SK-N-SH treated with all-trans-retinoic acid at 6 μM for 48 hours (cell line): ENCODE data around the gene COL21A1.

Experiments used
- ATAC-seq: fragments of 200-7000 bp; cut with Tn5 transposase; 3 replicates; pipeline ENCODE4 v1.9.1; 2020; ENCODE audit warnings: mild to moderate bottlenecking, moderate library complexity
- BACH2 ChIP-seq: fragments of 250-450 bp; sonication (Bioruptor Pico); IDR thresholded peaks from 2 replicates; pipeline ENCODE4 v1.9.0; 2021; ENCODE audit warnings: mild to moderate bottlenecking, borderline replicate concordance
- CREB5 ChIP-seq: fragments of 250-450 bp; sonication (Bioruptor Pico); IDR thresholded peaks from 2 replicates; pipeline ENCODE4 v1.5.1; 2020; ENCODE audit warnings: low read depth, mild to moderate bottlenecking, moderate library complexity
- CSDC2 ChIP-seq: fragments of 250-450 bp; sonication (Bioruptor Pico); IDR thresholded peaks from 2 replicates; pipeline ENCODE4 v1.5.0; 2020; ENCODE audit warnings: mild to moderate bottlenecking, moderate library complexity
- CSRNP3 ChIP-seq: fragments of 250-450 bp; sonication (Bioruptor Pico); IDR thresholded peaks from 2 replicates; pipeline ENCODE4 v1.5.1; 2021; ENCODE audit warnings: mild to moderate bottlenecking, moderate library complexity
- ESRRG ChIP-seq: fragments of 250-450 bp; sonication (Bioruptor Pico); IDR thresholded peaks from 2 replicates; pipeline ENCODE4 v1.6.1; 2021; ENCODE audit warnings: mild to moderate bottlenecking
- GLIS3 ChIP-seq: fragments of 250-450 bp; sonication (Bioruptor Pico); IDR thresholded peaks from 2 replicates; pipeline ENCODE4 v1.5.0; 2020; ENCODE audit warnings: mild to moderate bottlenecking, moderate library complexity
- ISL1 ChIP-seq: fragments of 250-450 bp; sonication (Bioruptor Pico); IDR thresholded peaks from 2 replicates; pipeline ENCODE4 v2.1.2; 2022; ENCODE audit warnings: mild to moderate bottlenecking, moderate library complexity
- OSR1 ChIP-seq: fragments of 250-450 bp; sonication (Bioruptor Pico); IDR thresholded peaks from 2 replicates; pipeline ENCODE4 v1.8.0; 2022; ENCODE audit warnings: moderate library complexity, mild to moderate bottlenecking, inconsistent platforms
- PATZ1 ChIP-seq: fragments of 250-450 bp; sonication (Bioruptor Pico); IDR thresholded peaks from 2 replicates; pipeline ENCODE4 v1.8.0; 2020; ENCODE audit warnings: mild to moderate bottlenecking, moderate library complexity, borderline replicate concordance
- POU6F1 ChIP-seq: fragments of 250-450 bp; sonication (Bioruptor Pico); IDR thresholded peaks from 2 replicates; pipeline ENCODE4 v1.8.0; 2021; ENCODE audit warnings: low read depth, mild to moderate bottlenecking, moderate library complexity, borderline replicate concordance
- PPARA ChIP-seq: fragments of 250-450 bp; sonication (Bioruptor Pico); IDR thresholded peaks from 2 replicates; pipeline ENCODE4 v1.5.0; 2020; ENCODE audit warnings: mild to moderate bottlenecking, borderline replicate concordance
- RARB ChIP-seq: fragments of 250-450 bp; sonication (Bioruptor Pico); IDR thresholded peaks from 2 replicates; pipeline ENCODE4 v1.8.0; 2021; ENCODE audit warnings: mild to moderate bottlenecking, moderate library complexity
- SNAI2 ChIP-seq: fragments of 250-450 bp; sonication (Bioruptor Pico); IDR thresholded peaks from 2 replicates; pipeline ENCODE4 v1.5.0; 2020; ENCODE audit warnings: mild to moderate bottlenecking, moderate library complexity
- TCF4 ChIP-seq: fragments of 250-450 bp; sonication (Bioruptor Pico); IDR thresholded peaks from 2 replicates; pipeline ENCODE4 v1.8.0; 2021; ENCODE audit warnings: mild to moderate bottlenecking, moderate library complexity, borderline replicate concordance
- TOX ChIP-seq: fragments of 250-450 bp; sonication (Bioruptor Pico); IDR thresholded peaks from 2 replicates; pipeline ENCODE4 v1.8.0; 2021; ENCODE audit warnings: mild to moderate bottlenecking, moderate library complexity, borderline replicate concordance
- TSHZ2 ChIP-seq: fragments of 250-450 bp; sonication (Bioruptor Pico); IDR thresholded peaks from 2 replicates; pipeline ENCODE4 v1.5.0; 2020; ENCODE audit warnings: mild to moderate bottlenecking, moderate library complexity
- ZC3H10 ChIP-seq: fragments of 250-450 bp; sonication (Bioruptor Pico); IDR thresholded peaks from 2 replicates; pipeline ENCODE4 v1.5.1; 2021; ENCODE audit warnings: mild to moderate bottlenecking, moderate library complexity
- ZFP30 ChIP-seq: fragments of 450-650 bp; formaldehyde crosslinking; IDR thresholded peaks from 2 replicates; pipeline ENCODE4 v1.5.0; 2022; ENCODE audit warnings: mild to moderate bottlenecking, moderate library complexity
- ZNF565 ChIP-seq: fragments of 450-650 bp; formaldehyde crosslinking; conservative IDR thresholded peaks from 2 replicates; pipeline ENCODE4 v1.5.0; 2020; ENCODE audit warnings: low read depth, mild to moderate bottlenecking, moderate library complexity
- ZNF70 ChIP-seq: fragments of 450-650 bp; formaldehyde crosslinking; IDR thresholded peaks from 2 replicates; pipeline ENCODE4 v1.5.0; 2020; ENCODE audit warnings: mild to moderate bottlenecking, moderate library complexity
- ZNF8 ChIP-seq: fragments of 450-650 bp; formaldehyde crosslinking; IDR thresholded peaks from 2 replicates; pipeline ENCODE4 v1.5.0; 2020; ENCODE audit warnings: mild to moderate bottlenecking, moderate library complexity

Gene COL21A1

GRCh38 chr6:56091159-56091869 is 156.1 kb downstream of the COL21A1 start:
- TF ChIP-seq TCF4 (CRISPR knock-in tag) (no peak), ISL1 (CRISPR knock-in tag) (no peak), ZNF8 (CRISPR knock-in tag) (no peak), BACH2 (CRISPR knock-in tag) (no peak), ESRRG (CRISPR knock-in tag) (no peak), TSHZ2 (no peak), GLIS3 (CRISPR knock-in tag) (no peak), ZFP30 (CRISPR knock-in tag) (no peak), PPARA (no peak), CSDC2 (CRISPR knock-in tag) (no peak), RARB (CRISPR knock-in tag) (no peak), CSRNP3 (CRISPR knock-in tag) (no peak), TOX (no peak), ZNF70 (CRISPR knock-in tag) (no peak), ZNF565 (CRISPR knock-in tag) (no peak), PATZ1 (CRISPR knock-in tag) (no peak), ZC3H10 (CRISPR knock-in tag) (no peak), SNAI2 (CRISPR knock-in tag) (no peak), OSR1 (CRISPR knock-in tag) (no peak), POU6F1 (no peak)
- TF ChIP-seq, all 23 proteins: peak for 0
- ATAC-seq: peak; percentile 79

- TF ChIP-seq TCF4 (CRISPR knock-in tag) (no peak), OSR1 (CRISPR knock-in tag) (no peak)
- no peak for ATAC-seq
Observed at GRCh38 chr6:56088641-56089040, 158.7 kb downstream of the COL21A1 start.

- TF ChIP-seq GLIS3 (CRISPR knock-in tag): no peak
- no peak for TF ChIP-seq ISL1 (CRISPR knock-in tag)
- no peak for TF ChIP-seq CSRNP3 (CRISPR knock-in tag)
- no peak for TF ChIP-seq CREB5 (CRISPR knock-in tag)
- no peak for TF ChIP-seq TOX
- TF ChIP-seq RARB (CRISPR knock-in tag): no peak
- ATAC-seq: no peak
Observed at GRCh38 chr6:56087421-56087820, 160.0 kb downstream of the COL21A1 start.
